ENCODE results near the gene KIAA1614. TPM values are rescaled to one million over a fixed set of nuclear protein-coding genes. Genes with fewer than 3 reads are reported as not detected.

The KIAA1614 gene
- total and polyA plus RNA-seq, 10 of the 15 experiments (the other 5 are each of a cell fraction or from before 2014, with no cell fraction given) = 0.03 to 1.0 (median 0.26) TPM; not detected in 1

GRCh38 chr1:180946541-180947498, 34.1 kb downstream of the KIAA1614 start:
- H3K9me3 ChIP-seq (replicated peaks; ENCODE audit: control insufficient read depth, insufficient read depth, low read length) = peaks cover 8% of the 10 kb centered on the region; the same call in 2 of the 3 replicates
- no peak overlapping the region for H2AFZ ChIP-seq (ENCODE audit: control insufficient read depth, low read depth, low read length)
- no peak for TF ChIP-seq ETV6 (conservative IDR thresholded peaks at IDR 0.05 in 1 of 2, IDR thresholded peaks at IDR 0.05 in 1 of 2; ENCODE audit: borderline replicate concordance in 1 of 2, low read depth in 1 of 2)
- TF ChIP-seq MTA2 (IDR thresholded peaks at IDR 0.05; ENCODE audit: low read depth) = no peak
- TF ChIP-seq MLLT1 (IDR thresholded peaks at IDR 0.05) = no peak
- TF ChIP-seq HDGF (IDR thresholded peaks at IDR 0.05) = no peak
- TF ChIP-seq NFYB (IDR thresholded peaks at IDR 0.05; ENCODE audit: insufficient read depth, low read depth, low read length) = no peak
- no peak for TF ChIP-seq IRF4 (IDR thresholded peaks at IDR 0.05; ENCODE audit: low read depth, low read length)
- TF ChIP-seq SIN3A (IDR thresholded peaks at IDR 0.05; ENCODE audit: low read depth, low read length) = no peak
- no peak for TF ChIP-seq EP300 (IDR thresholded peaks at IDR 0.05; ENCODE audit: borderline replicate concordance in 1 of 2, control insufficient read depth in 1 of 2, low read depth in 2 of 2, low read length in 2 of 2)
- no peak for TF ChIP-seq KAT2A (conservative IDR thresholded peaks at IDR 0.05; ENCODE audit: control insufficient read depth, low read depth, low read length)
- TF ChIP-seq, protein P1, sequence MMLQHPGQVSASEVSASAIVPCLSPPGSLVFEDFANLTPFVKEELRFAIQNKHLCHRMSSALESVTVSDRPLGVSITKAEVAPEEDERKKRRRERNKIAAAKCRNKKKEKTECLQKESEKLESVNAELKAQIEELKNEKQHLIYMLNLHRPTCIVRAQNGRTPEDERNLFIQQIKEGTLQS (IDR thresholded peaks at IDR 0.05; ENCODE audit: borderline replicate concordance, extremely low read depth, low read depth, low read length) = no peak
- no peak for TF ChIP-seq EZH2 (IDR thresholded peaks at IDR 0.05; ENCODE audit: borderline replicate concordance, control insufficient read depth, low read depth, low read length)
- TF ChIP-seq STAT1 (conservative IDR thresholded peaks at IDR 0.05) = no peak
- TF ChIP-seq FOXK2 (IDR thresholded peaks at IDR 0.05) = no peak
- in situ Hi-C loops (cut with MboI) = no loop called here
- H3K36me3 ChIP-seq (ENCODE audit: control insufficient read depth in 2 of 2, insufficient read depth in 2 of 2, low read length in 1 of 2) = no peaks in the 10 kb centered on the region; a peak in 3 of 4 replicates
- ChIA-PET SMC1A (ENCODE audit: uncharacterized antibody, unreplicated experiment) (no interaction called here), CTCF (no interaction called here), RAD21 (ENCODE audit: unreplicated experiment) (no interaction called here), POLR2A (no interaction called here)
- H4K20me1 ChIP-seq (ENCODE audit: control insufficient read depth, insufficient read depth) = no peaks in the 10 kb centered on the region
- no TSS peak for BruUV-seq (replicated peaks)
- ATAC-seq (no peak), DNase-seq (ENCODE audit: low read depth, low spot score) (no peak), FAIRE-seq (no peak)
- WGBS (ENCODE audit: insufficient coverage, insufficient replicate concordance, low lambda C conversion rate, missing lambda C conversion rate) = 83% methylated on average over 18 of the region's 18 CpGs
- no peak overlapping the region for H3K4me2 ChIP-seq (ENCODE audit: control insufficient read depth, insufficient read depth)
- no peaks in the 10 kb centered on the region for H3K79me2 ChIP-seq (ENCODE audit: control insufficient read depth, insufficient read depth, low read length)
- intact Hi-C loops (cut with micrococcal nuclease; ENCODE audit: unreplicated experiment) = no loop called here
- no peaks in the 10 kb centered on the region for H3K4me1 ChIP-seq (ENCODE audit: control insufficient read depth, insufficient read depth, low read length)
- no peak overlapping the region for H3K27ac ChIP-seq (ENCODE audit: control insufficient read depth, insufficient read depth)
- H3K27me3 ChIP-seq (replicated peaks in 1 of 2; ENCODE audit: control insufficient read depth in 2 of 2, insufficient read depth in 2 of 2, low read length in 1 of 2) = no peaks in the 10 kb centered on the region
- no peak overlapping the region for H3K4me3 ChIP-seq
- H3K9ac ChIP-seq (ENCODE audit: control insufficient read depth, insufficient read depth, low read length) = no peak overlapping the region

All from GM12878 (cell line).